HepG2 (cell line): Measurements from ENCODE around the gene USP5. TPM values are rescaled to one million over a fixed set of nuclear protein-coding genes. Genes with fewer than 3 reads are reported as not detected.
A peak's percentile ranks its signal among the peaks of the same experiment; 100 is the strongest.

Experiments
- ATAC-seq: fragments of 200-7000 bp; cut with Tn5 transposase; 3 replicates; pipeline ENCODE4 v1.9.1; 2020; ENCODE audit warnings: mild to moderate bottlenecking, moderate library complexity
- BruUV-seq: library from RNA; stranded (reverse); fragments of 400-500 nt; replicated peaks from 2 replicates; lab custom pipeline; 2021; lab: Mats Ljungman, UMichigan
- CTCF ChIA-PET: fragments of 300-600 bp; formaldehyde crosslinking; extraction: SDS; loops from one replicate; lab custom pipeline; 2021; ENCODE audit warnings: low total read pairs, inconsistent platforms, low intra/inter-chr PET ratio; lab: Yijun Ruan, JAX
- POLR2A ChIA-PET: fragments of 350-600 bp; sonication (Branson Sonifier 250); formaldehyde crosslinking; loops from one replicate; lab custom pipeline; 2020; ENCODE audit warnings: antibody characterized with exemption, inconsistent platforms; lab: Yijun Ruan, JAX
- DNase-seq: peaks from one replicate; pipeline ENCODE4 v3.0.0-alpha.2; 2015; ENCODE audit warnings: low spot score
- FAIRE-seq: peaks from 3 replicates; lab custom pipeline; 2011; peaks lifted over from hg19 to GRCh38; lab: Jason Lieb, UNC
- H2AFZ ChIP-seq: one replicate; pipeline ENCODE4 v1.6.1; 2011; ENCODE audit warnings: low read length, inconsistent platforms
- H3K27ac ChIP-seq: fragments of 300-600 bp; 3 replicates; pipeline ENCODE4 v1.8.0; 2011; ENCODE audit warnings: mixed run types, mild to moderate bottlenecking, mixed read lengths, low read length, inconsistent platforms; ENCODE audit not compliant: insufficient read depth; ENCODE audit errors: extremely low read length
- H3K27me3 ChIP-seq, 2 experiments: fragments of 200-600 bp in 1 of 2; 2 replicates in 1 of 2; 3 replicates in 1 of 2; pipeline versions ENCODE4 v1.6.0 to v1.8.0; 2011; ENCODE audit warnings: low read length in 2 of 2, mild to moderate bottlenecking in 2 of 2, moderate library complexity in 2 of 2, inconsistent platforms in 1 of 2; ENCODE audit not compliant: insufficient read depth in 2 of 2, control insufficient read depth in 1 of 2
- H3K36me3 ChIP-seq, 2 experiments: fragments of 200-600 bp in 1 of 2; replicated peaks in 1 of 2; 2 replicates in 1 of 2; 3 replicates in 1 of 2; pipeline versions ENCODE4 v1.5.1 to v1.8.0; 2011; ENCODE audit warnings: low read length in 2 of 2, inconsistent platforms in 1 of 2; ENCODE audit not compliant: insufficient read depth in 2 of 2, control insufficient read depth in 1 of 2
- H3K4me1 ChIP-seq: 2 replicates; pipeline ENCODE4 v1.5.1; 2012; ENCODE audit warnings: low read length, inconsistent platforms; ENCODE audit not compliant: insufficient read depth
- H3K4me2 ChIP-seq: 2 replicates; pipeline ENCODE4 v1.6.0; 2011; ENCODE audit warnings: low read depth, low read length, inconsistent platforms
- H3K4me3 ChIP-seq, 3 experiments: fragments of 200-600 bp in 1 of 3; sonication (generic), shearing (Covaris generic) in 1 of 3; replicated peaks in 1 of 3; 2 replicates each; pipeline ENCODE4 v1.5.1; 2011 to 2016; ENCODE audit warnings: low read length in 3 of 3, inconsistent platforms in 2 of 3, low read depth in 2 of 3, mild to moderate bottlenecking in 2 of 3, control low read depth in 1 of 3, mixed read lengths in 1 of 3; ENCODE audit not compliant: insufficient read depth in 1 of 3
- H3K79me2 ChIP-seq: one replicate; pipeline ENCODE4 v1.6.1; 2011; ENCODE audit warnings: low read length, inconsistent platforms; ENCODE audit not compliant: insufficient read depth
- H3K9ac ChIP-seq: 2 replicates; pipeline ENCODE4 v1.6.0; 2011; ENCODE audit warnings: mild to moderate bottlenecking, low read depth, low read length, inconsistent platforms; ENCODE audit not compliant: insufficient read depth
- H3K9me3 ChIP-seq: 2 replicates; pipeline ENCODE4 v1.5.1; 2012; ENCODE audit warnings: mild to moderate bottlenecking, low read length
- H4K20me1 ChIP-seq: 2 replicates; pipeline ENCODE4 v1.6.0; 2011; ENCODE audit warnings: inconsistent platforms, mild to moderate bottlenecking, low read length, moderate library complexity; ENCODE audit not compliant: insufficient read depth
- ATF6 ChIP-seq: sonication (generic); formaldehyde crosslinking; conservative IDR thresholded peaks from 2 replicates; pipeline ENCODE4 v1.4.0; 2020; ENCODE audit warnings: missing genetic modification reagents
- CBX1 ChIP-seq: IDR thresholded peaks from one replicate; pipeline ENCODE4 v1.6.1; 2016; ENCODE audit warnings: antibody characterized with exemption, low read depth
- CENPBD1 ChIP-seq: sonication (generic); formaldehyde crosslinking; IDR thresholded peaks from 2 replicates; pipeline ENCODE4 v1.8.0; 2022; ENCODE audit warnings: missing genetic modification reagents, low read depth, mild to moderate bottlenecking, borderline replicate concordance
- GABPB1 ChIP-seq: IDR thresholded peaks from 2 replicates; pipeline ENCODE4 v1.6.1; 2016; ENCODE audit warnings: mild to moderate bottlenecking, missing genetic modification reagents, moderate library complexity, missing compliant biosample characterization
- GATAD1 ChIP-seq: IDR thresholded peaks from 2 replicates; pipeline ENCODE4 v1.6.1; 2016; ENCODE audit warnings: missing genetic modification reagents, missing compliant biosample characterization
- GPBP1L1 ChIP-seq: sonication (generic); formaldehyde crosslinking; IDR thresholded peaks from 2 replicates; pipeline ENCODE4 v1.5.0; 2020; ENCODE audit warnings: mild to moderate bottlenecking, missing genetic modification reagents
- HNRNPL ChIP-seq: fragments of 200-400 bp; formaldehyde crosslinking; IDR thresholded peaks from 2 replicates; pipeline ENCODE4 v1.6.1; 2017; ENCODE audit warnings: mild to moderate bottlenecking, low read depth, low read length
- MBNL3 ChIP-seq: fragments of 250-450 bp; sonication (Bioruptor Pico); conservative IDR thresholded peaks from 2 replicates; pipeline ENCODE4 v1.8.0; 2022; ENCODE audit warnings: mild to moderate bottlenecking, inconsistent platforms
- TRIM24 ChIP-seq: sonication (generic); formaldehyde crosslinking; IDR thresholded peaks from 2 replicates; pipeline ENCODE4 v1.8.0; 2022; ENCODE audit warnings: mild to moderate bottlenecking, missing genetic modification reagents
- ZBTB39 ChIP-seq: sonication (generic); formaldehyde crosslinking; IDR thresholded peaks from 2 replicates; pipeline ENCODE4 v1.5.0; 2020; ENCODE audit warnings: missing genetic modification reagents
- ZSCAN30 ChIP-seq: sonication (generic); formaldehyde crosslinking; IDR thresholded peaks from 2 replicates; pipeline ENCODE4 v1.5.0; 2020; ENCODE audit warnings: mild to moderate bottlenecking, missing genetic modification reagents
- WGBS: methylation state at CpG from one replicate; pipeline ENCODE4 v1.1.6; 2017; ENCODE audit warnings: low lambda C conversion rate; 5-methylcytosine and 5-hydroxymethylcytosine counted together
- in situ Hi-C: cut with HindIII; loops from 2 replicates; pipeline ENCODE4 v1.10.0; 2017; ENCODE audit warnings: low pct_unique_long_range_greater_than_20kb; ENCODE audit not compliant: extremely low pct_ligation_motif_present
- intact Hi-C: fragments of 100-400 bp; cut with micrococcal nuclease; formaldehyde crosslinking; loops from one replicate; pipeline ENCODE4 v1.10.0; 2022; ENCODE audit not compliant: unreplicated experiment
- polyA plus RNA-seq, 8 experiments: library from polyadenylated mRNA; depleted of rRNA in 3 of 8; stranded (reverse) in 7 of 8; unstranded in 1 of 8; fragments of >200 nt; fragmentation: Illumina TruSeq in 4 of 8; extraction: Trizol in 4 of 8; gene quantifications; 2 replicates each; pipeline versions ENCODE4 v1.2.1 to v1.2.3, GENCODE V29; 2011 to 2016; ENCODE audit warnings: low read depth in 4 of 8, missing spikeins in 1 of 8, mixed read lengths in 1 of 8; ENCODE audit not compliant: insufficient read depth in 1 of 8
- total RNA-seq, 5 experiments: library from RNA; depleted of rRNA; stranded (reverse); fragments of >200 nt; fragmentation: Illumina TruSeq; extraction: Trizol; gene quantifications; 2 replicates each; pipeline ENCODE4 v1.2.3, GENCODE V29; 2016; ENCODE audit warnings: low read depth in 1 of 5

The USP5 gene
- total and polyA plus RNA-seq, 2 of the 13 experiments (the other 11 are each of a cell fraction or from before 2014, with no cell fraction given) = 39.6 to 56.0 TPM

- TF ChIP-seq GPBP1L1 (CRISPR knock-in tag) (no peak), ZSCAN30 (CRISPR knock-in tag) (no peak), CENPBD1 (CRISPR knock-in tag) (no peak), TRIM24 (CRISPR knock-in tag) (no peak), MBNL3 (no peak), GABPB1 (CRISPR knock-in tag) (no peak)
Measured at GRCh38 chr12:6849427-6849826, 2.5 kb upstream of the USP5 start (continued).

- WGBS = 75% methylated on average over 9 of the region's 10 CpGs
Measured at GRCh38 chr12:6849976-6850560, 1.9 kb upstream of the USP5 start.

More at GRCh38 chr12:6849976-6850560, 1.9 kb upstream of the USP5 start:
- Histone ChIP-seq H2AFZ (no peak overlapping the region), H3K36me3 (peaks cover 9 to 38% of the 10 kb centered on the region in 2 experiments), H3K4me1 (peaks cover 33% of the 10 kb centered on the region), H4K20me1 (no peaks in the 10 kb centered on the region; the same call in 1 of the 2 replicates), H3K9ac (peak overlapping the region; percentile 86)
- BruUV-seq = no TSS peak
- POLR2A ChIA-PET = interaction anchor here (4.1 kb wide), 1 partner anchor 22 kb away, joined by 50 read pairs; the partner anchor contains the start of gene SPSB2
- DNase-seq (no peak), FAIRE-seq (no peak)
- TF ChIP-seq GATAD1 (no peak), HNRNPL (no peak), CBX1 (no peak), ATF6 (CRISPR knock-in tag) (no peak), ZBTB39 (no peak)
- TF ChIP-seq, all 625 proteins: peak for 0
- H3K9me3 ChIP-seq = no peaks in the 10 kb centered on the region
- peak overlapping the region; percentile 65 to 95 (median 77) for H3K4me3 ChIP-seq
- CTCF ChIA-PET = no interaction called here
- H3K4me2 ChIP-seq = peak overlapping the region; percentile 92
- no peak for ATAC-seq
- intact Hi-C loops (no loop called here), in situ Hi-C loops (no loop called here)
- no peaks in the 10 kb centered on the region for H3K27me3 ChIP-seq
- H3K27ac ChIP-seq = peak overlapping the region; percentile 82
- peaks cover 37% of the 10 kb centered on the region for H3K79me2 ChIP-seq
